Heart right ventricle (tissue), 16 donors: Measurements from ENCODE around the gene TST. TPM values are rescaled to one million over a fixed set of nuclear protein-coding genes. Genes with fewer than 3 reads are reported as not detected.

Source experiments
- ATAC-seq, 8 donors: fragments of 200-7000 bp; cut with Tn5 transposase; one replicate each; pipeline ENCODE4 v1.9.1; 2020; ENCODE audit warnings: mild to moderate bottlenecking in 8 of 8, moderate library complexity in 8 of 8, moderate number of reproducible peaks in 1 of 8
- DNase-seq, 2 donors: peaks; one replicate each; pipeline ENCODE4 v3.0.0-alpha.2; 2020
- H3K27ac ChIP-seq, 10 donors: fragments of 200-600 bp; sonication (generic) in 2 of 10; one replicate each; pipeline versions ENCODE4 v1.5.0 to v1.8.0; 2020 to 2022; ENCODE audit warnings: mild to moderate bottlenecking in 3 of 10
- H3K27me3 ChIP-seq, 7 donors: fragments of 200-600 bp; one replicate each; pipeline ENCODE4 v1.8.0; 2021 to 2022; ENCODE audit warnings: mild to moderate bottlenecking in 2 of 7
- H3K36me3 ChIP-seq, 9 donors: fragments of 200-600 bp; sonication (generic) in 1 of 9; one replicate each; pipeline versions ENCODE4 v1.5.0 to v1.8.0; 2020 to 2022; ENCODE audit warnings: mild to moderate bottlenecking in 2 of 9
- H3K4me1 ChIP-seq, 9 donors: fragments of 200-600 bp; sonication (generic) in 1 of 9; one replicate each; pipeline versions ENCODE4 v1.5.0 to v1.8.0; 2020 to 2022; ENCODE audit warnings: mild to moderate bottlenecking in 4 of 9
- H3K4me3 ChIP-seq, 10 donors: fragments of 200-600 bp; sonication (generic) in 2 of 10; one replicate each; pipeline versions ENCODE4 v1.5.0 to v1.8.0; 2020 to 2022; ENCODE audit warnings: mild to moderate bottlenecking in 7 of 10, moderate library complexity in 2 of 10
- H3K9me3 ChIP-seq, 11 donors: fragments of 200-600 bp in 10 of 11; sonication (generic) in 2 of 11; one replicate each; pipeline versions ENCODE4 v1.5.0 to v1.8.0; 2013 to 2022; ENCODE audit warnings: mild to moderate bottlenecking in 2 of 11, control low read depth in 1 of 11, moderate library complexity in 1 of 11
- WGBS, 2 donors: extraction: QIAGEN DNeasy Blood & Tissue Kit; methylation state at CpG; one replicate each; pipeline ENCODE4 v1.1.7; 2013; ENCODE audit warnings: inconsistent platforms in 1 of 2; 5-methylcytosine and 5-hydroxymethylcytosine counted together
- intact Hi-C, 10 donors: fragments of 100-400 bp; cut with DNase I; formaldehyde crosslinking; loops; one replicate each; pipeline versions ENCODE4 v1.11.1 to v1.14.2; 2022
- polyA plus RNA-seq, 2 donors: library from polyadenylated mRNA; stranded (reverse); fragments of 200-250 nt; gene quantifications; one replicate each; pipeline ENCODE4 v1.2.3, GENCODE V29; 2013
- total RNA-seq, 10 donors: library from RNA; stranded (reverse); fragmentation: NEBNext Ultra II Directional in 3 of 10; extraction: Animal tissue kit (Norgen Biotek cat#: 25700) in 3 of 10; gene quantifications; one replicate each; pipeline versions ENCODE4 v1.2.1 to v1.2.4, GENCODE V29; 2021 to 2023
- TF ChIP-seq, protein P1 (sequence below), 9 donors: fragments of 200-600 bp; sonication (generic) in 2 of 9; IDR thresholded peaks; one replicate each; pipeline versions ENCODE4 v1.5.0 to v1.8.0; 2021 to 2022; ENCODE audit warnings: antibody characterized with exemption in 9 of 9, mild to moderate bottlenecking in 5 of 9, moderate library complexity in 1 of 9
- donor health status: Arrhythmogenic right ventricular cardiomyopathy.
- donor health status: ischemic (EF 13 %, LVEDD 7.1; RV severe dilation, severe dysfunction).
- donor health status: healthy with polysubstance abuse.
- donor health status: DM: no; HTN: yes; CAD: no.
- donor health status: DM: no; HTN: no; CAD: no.
- donor health status: ischemic (EF 25% LVEDD 6.9; RV normal size, moderate dysfunction).
- donor health status: ischemic (EF 25% LVEDD 5.7; RV mildly dilated, moderate dysfunction).
- donor health status: healthy.
- donor health status: DM: yes; HTN: yes; CAD: no.
- donor health status: Ischemic cardiomyopathy.
- donor health status: ischemic (EF 35%, LVEDD 5.7; RV mildly dilated, moderate dysfunction).
- donor health status: nonischemic (EF 11% LVEDD 7.7; RV severe dilation, severe dysfunction).
- donor health status: DM: yes; HTN: yes; CAD: no.
- donor health status: PGD.
- donor health status: ischemic (EF 29% LVEDD 5.4; RV normal size, mild dysfunction).
- donor health status: nonischemic (EF 23%, LVEDD 6.1; RV moderate dilation, normal function).

Gene TST
- total and polyA plus RNA-seq, 12 donors, result 34.1 to 87.4 (median 50.6) TPM

DNA sequence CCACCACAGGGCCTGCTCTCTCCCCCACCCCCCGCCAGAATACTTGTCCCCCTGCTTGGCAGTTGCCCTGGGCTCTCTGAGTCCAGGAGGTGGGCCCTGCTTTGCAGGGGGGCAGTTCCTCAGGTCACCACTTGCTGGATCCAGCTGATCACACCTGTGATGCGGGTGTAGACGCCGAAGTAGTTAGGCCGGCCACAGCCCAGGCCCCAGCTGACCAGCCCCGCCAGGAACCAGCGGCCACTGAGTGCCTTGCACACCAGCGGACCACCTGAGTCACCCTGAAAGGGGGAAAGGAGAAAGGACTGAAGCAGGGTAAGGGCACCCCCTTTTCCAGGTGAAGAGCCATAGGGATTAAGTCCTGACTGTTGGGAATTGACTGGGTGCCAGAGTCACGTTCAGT lies 46.7 kb upstream of the TST start:
- ATAC-seq, result no peak

DNA sequence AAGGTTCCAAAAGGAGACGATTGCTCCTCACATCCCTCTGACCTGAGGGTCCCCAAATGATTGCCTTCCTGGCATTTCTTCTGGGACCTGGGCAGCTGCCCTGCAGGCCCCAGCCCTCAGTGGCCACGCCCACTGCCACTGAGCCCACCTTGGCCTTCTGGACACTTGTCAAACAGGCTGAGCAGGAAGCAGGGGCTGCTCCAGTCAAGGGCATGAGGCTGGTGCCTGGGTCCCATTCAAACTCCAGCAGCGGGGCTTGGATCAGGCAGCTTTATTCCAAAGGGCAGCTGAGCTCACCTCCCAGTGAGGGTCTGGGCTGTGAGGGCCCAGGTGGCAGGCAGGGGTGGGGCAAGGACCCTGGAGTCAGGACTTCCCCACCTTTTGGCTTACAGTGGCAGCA lies 45.9 kb upstream of the TST start:
- no peak for ATAC-seq
- peaks cover 0 to 48% (median 29%) of the 10 kb centered on the region in 7 donors for H3K27me3 ChIP-seq
- intact Hi-C loops, result loop anchor here in 1 of 10 donors (10.0 kb wide), 1 partner anchor 400 kb away; no protein-coding TSS in a partner anchor

More for the DNA sequence above, 46.7 kb upstream of the TST start:
- Histone ChIP-seq H3K36me3 (peaks cover 0 to 10% (median 0%) of the 10 kb centered on the region in 9 donors), H3K4me1 (no peaks in the 10 kb centered on the region), H3K4me3 (no peak overlapping the region), H3K9me3 (no peaks in the 10 kb centered on the region), H3K27me3 (peaks cover 0 to 56% (median 37%) of the 10 kb centered on the region in 7 donors), H3K27ac (no peak overlapping the region)
- TF ChIP-seq, protein P1, sequence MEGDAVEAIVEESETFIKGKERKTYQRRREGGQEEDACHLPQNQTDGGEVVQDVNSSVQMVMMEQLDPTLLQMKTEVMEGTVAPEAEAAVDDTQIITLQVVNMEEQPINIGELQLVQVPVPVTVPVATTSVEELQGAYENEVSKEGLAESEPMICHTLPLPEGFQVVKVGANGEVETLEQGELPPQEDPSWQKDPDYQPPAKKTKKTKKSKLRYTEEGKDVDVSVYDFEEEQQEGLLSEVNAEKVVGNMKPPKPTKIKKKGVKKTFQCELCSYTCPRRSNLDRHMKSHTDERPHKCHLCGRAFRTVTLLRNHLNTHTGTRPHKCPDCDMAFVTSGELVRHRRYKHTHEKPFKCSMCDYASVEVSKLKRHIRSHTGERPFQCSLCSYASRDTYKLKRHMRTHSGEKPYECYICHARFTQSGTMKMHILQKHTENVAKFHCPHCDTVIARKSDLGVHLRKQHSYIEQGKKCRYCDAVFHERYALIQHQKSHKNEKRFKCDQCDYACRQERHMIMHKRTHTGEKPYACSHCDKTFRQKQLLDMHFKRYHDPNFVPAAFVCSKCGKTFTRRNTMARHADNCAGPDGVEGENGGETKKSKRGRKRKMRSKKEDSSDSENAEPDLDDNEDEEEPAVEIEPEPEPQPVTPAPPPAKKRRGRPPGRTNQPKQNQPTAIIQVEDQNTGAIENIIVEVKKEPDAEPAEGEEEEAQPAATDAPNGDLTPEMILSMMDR (IDR thresholded peaks at IDR 0.05), result no peak
- 84 to 89% methylated on average over 9 of the region's 9 CpGs for WGBS, 2 donors
- no peak for DNase-seq
- intact Hi-C loops, result loop anchor here in 1 of 10 donors (10.0 kb wide), 1 partner anchor 399 kb away; no protein-coding TSS in a partner anchor

DNA sequence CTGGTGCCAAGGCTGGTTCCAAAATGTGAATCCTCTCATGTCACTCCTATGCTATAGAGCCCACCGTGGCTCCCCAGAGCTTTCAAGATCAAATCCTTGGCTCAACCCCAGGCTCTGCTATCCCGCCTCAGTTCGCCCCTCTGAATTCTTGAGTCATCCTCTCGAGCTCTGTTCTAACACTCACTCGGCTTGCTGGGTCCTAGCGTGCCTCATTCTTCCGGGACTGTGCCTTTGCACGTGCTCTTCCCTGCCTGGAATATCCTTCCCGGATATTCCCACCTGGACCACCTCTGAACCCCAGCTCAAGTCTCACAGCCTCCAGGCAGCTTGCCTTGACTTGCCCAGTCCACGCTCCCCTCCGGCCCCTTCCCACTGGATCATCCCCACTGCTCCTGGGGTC lies 45.3 kb upstream of the TST start:
- ATAC-seq, result no peak
- DNase-seq, result no peak
- TF ChIP-seq, protein P1 (IDR thresholded peaks at IDR 0.05), result no peak
- Histone ChIP-seq H3K36me3 (peaks cover 0 to 24% (median 0%) of the 10 kb centered on the region in 9 donors), H3K27ac (no peak overlapping the region), H3K4me1 (no peaks in the 10 kb centered on the region), H3K9me3 (no peaks in the 10 kb centered on the region), H3K4me3 (no peak overlapping the region), H3K27me3 (peaks cover 0 to 42% (median 23%) of the 10 kb centered on the region in 7 donors)
- WGBS, 2 donors, result 90 to 91% methylated on average over 11 of the region's 11 CpGs
- intact Hi-C loops, result loop anchor here in 1 of 10 donors (10.0 kb wide), 1 partner anchor 400 kb away; no protein-coding TSS in a partner anchor

More for the DNA sequence above, 45.9 kb upstream of the TST start:
- no peaks in the 10 kb centered on the region for H3K9me3 ChIP-seq
- H3K27ac ChIP-seq, result no peak overlapping the region
- H3K4me3 ChIP-seq, result no peak overlapping the region
- TF ChIP-seq, protein P1 (IDR thresholded peaks at IDR 0.05), result no peak
- peaks cover 0 to 18% (median 0%) of the 10 kb centered on the region in 9 donors for H3K36me3 ChIP-seq
- no peaks in the 10 kb centered on the region for H3K4me1 ChIP-seq
- DNase-seq, result no peak
- WGBS, 2 donors, result 82 to 87% methylated on average over 3 of the region's 3 CpGs

DNA sequence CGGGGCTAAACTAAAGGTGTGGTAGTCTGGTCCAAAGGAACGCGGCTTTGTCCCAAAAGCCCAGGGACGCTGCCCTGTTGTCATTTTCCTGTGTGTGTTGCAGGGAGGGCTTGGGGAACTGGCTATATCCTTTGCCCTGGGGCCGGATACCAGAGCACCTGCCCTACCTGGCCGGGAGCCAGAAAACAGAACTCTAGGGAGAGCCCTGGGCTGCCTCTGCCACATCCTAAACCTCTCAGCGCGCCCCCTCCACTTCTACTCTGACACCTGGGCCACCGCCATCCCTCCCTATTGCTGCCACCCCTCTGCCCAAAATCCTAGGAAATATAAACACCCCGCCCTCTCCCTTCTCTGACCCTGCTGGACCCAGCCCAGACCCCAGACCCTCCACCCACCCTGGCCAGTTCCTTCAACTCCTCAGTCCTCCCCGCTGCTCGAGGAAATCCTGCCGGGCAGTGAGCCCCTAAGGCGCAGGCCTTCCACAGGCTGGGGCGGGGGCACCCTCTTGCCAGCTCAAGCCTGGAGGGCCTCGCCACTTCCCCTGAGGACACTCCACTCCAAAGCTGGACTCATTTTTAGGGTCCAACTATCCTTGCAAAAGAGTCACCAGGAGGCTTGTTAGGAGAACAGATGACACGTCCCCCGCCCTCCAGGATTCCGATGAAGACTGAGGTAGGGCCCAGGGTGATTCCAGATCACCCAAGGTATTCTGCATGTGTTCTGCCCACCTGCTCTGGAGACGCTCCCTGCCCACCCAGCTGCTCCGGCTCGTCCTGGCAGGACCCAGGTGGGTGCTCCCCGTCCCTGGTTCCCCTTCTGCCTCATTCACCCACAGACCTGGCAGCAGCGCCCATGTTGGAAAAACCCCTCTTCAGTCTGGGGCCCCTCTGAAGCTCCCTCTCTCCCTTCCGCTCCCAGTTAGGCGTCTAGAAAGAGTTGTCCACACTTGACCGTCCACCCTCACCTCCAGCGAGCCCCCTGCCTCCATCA lies 44.5 kb upstream of the TST start:
- intact Hi-C loops, result loop anchor here in 1 of 10 donors (10.0 kb wide), 1 partner anchor 401 kb away; no protein-coding TSS in a partner anchor
- Histone ChIP-seq H3K4me3 (no peak overlapping the region), H3K36me3 (peaks cover 0 to 32% (median 0%) of the 10 kb centered on the region in 9 donors), H3K27ac (no peak overlapping the region), H3K9me3 (no peaks in the 10 kb centered on the region), H3K27me3 (peaks cover 0 to 34% (median 15%) of the 10 kb centered on the region in 7 donors), H3K4me1 (no peaks in the 10 kb centered on the region)
- TF ChIP-seq, protein P1 (IDR thresholded peaks at IDR 0.05), result no peak
- ATAC-seq (no peak), DNase-seq (no peak)
- 86 to 87% methylated on average over 28 of the region's 28 CpGs for WGBS, 2 donors
